HG03469 (cell line): ENCODE data around the gene ACBD3.

Experiments used
- ATAC-seq: cut with Tn5 transposase; IDR thresholded peaks from one replicate; pipeline ENCODE4 v1.9.1; 2021; ENCODE audit warnings: mild to moderate bottlenecking, moderate library complexity, moderate number of reproducible peaks; ENCODE audit not compliant: unreplicated experiment

ACBD3 gene

GRCh38 chr1:226202246-226202645, 15.7 kb upstream of the ACBD3 start:
- ATAC-seq, result no peak

GRCh38 chr1:226201029-226201593, 14.6 kb upstream of the ACBD3 start:
- ATAC-seq, result no peak

- ATAC-seq, result no peak
Observed at GRCh38 chr1:226199971-226200370, 13.4 kb upstream of the ACBD3 start.

- ATAC-seq, result no peak
Observed at GRCh38 chr1:226195144-226195543, 8.6 kb upstream of the ACBD3 start.

GRCh38 chr1:226187380-226187779, 839 bp upstream of the ACBD3 start:
- no peak for ATAC-seq

GRCh38 chr1:226187019-226187322, 430 bp upstream of the ACBD3 start:
- no peak for ATAC-seq

GRCh38 chr1:226185141-226186036, 1.2 kb downstream of the ACBD3 start:
- no peak for ATAC-seq

- no peak for ATAC-seq
Observed at GRCh38 chr1:226181996-226182714, 4.4 kb downstream of the ACBD3 start.

GRCh38 chr1:226176870-226177269, 9.7 kb downstream of the ACBD3 start:
- no peak for ATAC-seq

GRCh38 chr1:226172589-226172988, 14.0 kb downstream of the ACBD3 start:
- no peak for ATAC-seq

- ATAC-seq, result no peak
Observed at GRCh38 chr1:226166341-226166740, 20.2 kb downstream of the ACBD3 start.

- no peak for ATAC-seq
Observed at GRCh38 chr1:226164154-226164553, 22.4 kb downstream of the ACBD3 start.

- no peak for ATAC-seq
Observed at GRCh38 chr1:226162898-226163297, 23.6 kb downstream of the ACBD3 start.

GRCh38 chr1:226158983-226159382, 27.6 kb downstream of the ACBD3 start:
- no peak for ATAC-seq

- no peak for ATAC-seq
Observed at GRCh38 chr1:226158457-226158856, 28.1 kb downstream of the ACBD3 start.

GRCh38 chr1:226157761-226158316, 28.7 kb downstream of the ACBD3 start:
- no peak for ATAC-seq

- no peak for ATAC-seq
Observed at GRCh38 chr1:226154593-226154992, 31.9 kb downstream of the ACBD3 start.

GRCh38 chr1:226149806-226150205, 36.7 kb downstream of the ACBD3 start:
- ATAC-seq, result no peak

- no peak for ATAC-seq
Observed at GRCh38 chr1:226148121-226148648, 38.4 kb downstream of the ACBD3 start.

- ATAC-seq, result no peak
Observed at GRCh38 chr1:226144045-226144444, 42.5 kb downstream of the ACBD3 start.

GRCh38 chr1:226135709-226136108, 50.8 kb downstream of the ACBD3 start:
- no peak for ATAC-seq
